Panc1 (cell line): Measurements from ENCODE around the gene HOXC4.

ENCODE experiments used
- CTCF ChIP-seq: fragments of 450-650 bp; IDR thresholded peaks from 2 replicates; pipeline ENCODE4 v1.5.1; 2017; ENCODE audit warnings: mild to moderate bottlenecking
- POLR2AphosphoS5 ChIP-seq: IDR thresholded peaks from 2 replicates; pipeline ENCODE4 v1.6.1; 2012; ENCODE audit warnings: mild to moderate bottlenecking, low read depth, low read length, moderate library complexity
- SIN3A ChIP-seq: IDR thresholded peaks from 2 replicates; pipeline ENCODE4 v1.6.1; 2012; ENCODE audit warnings: low read depth, mild to moderate bottlenecking, low read length, moderate library complexity, borderline replicate concordance; ENCODE audit not compliant: insufficient read depth
- TCF7L2 ChIP-seq: IDR thresholded peaks from 2 replicates; pipeline ENCODE4 v1.6.1; 2011; ENCODE audit warnings: mild to moderate bottlenecking, low read depth, low read length, inconsistent platforms

DNA sequence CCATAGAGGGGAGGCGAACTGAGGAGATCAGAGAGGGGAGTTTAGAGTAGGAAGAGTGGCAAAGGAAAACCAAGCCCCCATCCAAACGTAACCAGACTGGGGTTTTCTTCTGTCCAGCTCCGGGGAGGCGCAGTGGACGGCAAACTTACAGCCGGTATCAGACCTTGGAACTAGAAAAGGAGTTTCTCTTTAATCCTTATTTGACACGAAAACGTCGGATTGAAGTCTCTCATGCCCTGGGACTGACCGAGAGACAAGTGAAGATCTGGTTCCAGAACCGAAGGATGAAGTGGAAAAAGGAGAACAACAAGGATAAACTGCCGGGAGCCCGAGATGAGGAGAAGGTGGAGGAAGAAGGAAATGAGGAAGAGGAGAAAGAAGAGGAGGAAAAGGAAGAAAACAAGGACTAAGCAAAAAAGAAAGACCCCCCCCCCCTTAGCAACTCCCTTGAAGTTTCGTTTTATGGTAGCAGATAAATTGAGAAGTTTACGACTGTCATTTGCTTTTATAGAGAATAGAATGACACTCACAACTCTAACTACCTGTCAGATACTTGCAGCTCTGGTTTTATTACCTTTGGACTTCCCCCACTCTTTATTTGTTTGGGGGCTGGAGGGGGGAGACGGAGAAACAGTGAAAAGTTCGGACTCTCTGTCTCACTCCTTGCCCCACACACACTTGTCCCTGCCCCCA, 42.5 kb upstream of the HOXC4 start:
- TF ChIP-seq CTCF = no peak
- no peak for TF ChIP-seq SIN3A
- no peak for TF ChIP-seq POLR2AphosphoS5
- 0 out of 2 replicates have a peak, but pooled peaks have one; percentile 48 for TF ChIP-seq TCF7L2
